ENCODE results near the gene CCDC117.

DNA sequence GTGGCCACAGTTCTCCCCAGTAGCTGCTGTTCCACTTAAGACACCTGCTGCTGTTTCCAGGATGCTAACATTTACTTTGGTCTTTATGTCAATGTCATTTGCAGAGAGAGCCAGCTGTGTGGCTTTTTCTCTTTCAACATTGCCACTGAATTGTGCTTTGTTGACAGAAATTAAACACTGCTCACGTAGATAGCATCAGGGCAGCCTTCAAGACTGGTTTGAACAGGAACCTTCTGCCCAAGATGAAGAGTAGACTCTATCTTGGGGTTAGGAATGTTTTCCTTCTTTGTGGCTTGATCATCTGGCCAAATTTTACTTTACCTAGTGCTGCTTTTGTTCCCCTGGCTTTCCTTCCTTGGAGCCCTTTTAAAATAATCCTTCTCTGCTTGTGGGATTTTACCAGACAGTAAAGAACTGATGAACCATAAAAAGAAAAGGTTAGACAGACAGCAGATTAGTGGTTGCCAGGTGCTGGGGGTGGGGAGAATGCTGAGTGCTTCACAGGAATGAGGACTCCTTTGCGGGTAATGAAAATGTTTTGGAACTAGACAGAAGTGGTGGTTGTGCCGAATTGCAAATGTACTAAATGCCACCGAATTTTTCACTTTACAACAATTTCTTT, 50.5 kb downstream of the CCDC117 start:
- TF ChIP-seq, protein P1, sequence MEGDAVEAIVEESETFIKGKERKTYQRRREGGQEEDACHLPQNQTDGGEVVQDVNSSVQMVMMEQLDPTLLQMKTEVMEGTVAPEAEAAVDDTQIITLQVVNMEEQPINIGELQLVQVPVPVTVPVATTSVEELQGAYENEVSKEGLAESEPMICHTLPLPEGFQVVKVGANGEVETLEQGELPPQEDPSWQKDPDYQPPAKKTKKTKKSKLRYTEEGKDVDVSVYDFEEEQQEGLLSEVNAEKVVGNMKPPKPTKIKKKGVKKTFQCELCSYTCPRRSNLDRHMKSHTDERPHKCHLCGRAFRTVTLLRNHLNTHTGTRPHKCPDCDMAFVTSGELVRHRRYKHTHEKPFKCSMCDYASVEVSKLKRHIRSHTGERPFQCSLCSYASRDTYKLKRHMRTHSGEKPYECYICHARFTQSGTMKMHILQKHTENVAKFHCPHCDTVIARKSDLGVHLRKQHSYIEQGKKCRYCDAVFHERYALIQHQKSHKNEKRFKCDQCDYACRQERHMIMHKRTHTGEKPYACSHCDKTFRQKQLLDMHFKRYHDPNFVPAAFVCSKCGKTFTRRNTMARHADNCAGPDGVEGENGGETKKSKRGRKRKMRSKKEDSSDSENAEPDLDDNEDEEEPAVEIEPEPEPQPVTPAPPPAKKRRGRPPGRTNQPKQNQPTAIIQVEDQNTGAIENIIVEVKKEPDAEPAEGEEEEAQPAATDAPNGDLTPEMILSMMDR (IDR thresholded peaks at IDR 0.05 in 4 of 5, conservative IDR thresholded peaks at IDR 0.05 in 1 of 5): no peak
- no peak for TF ChIP-seq POLR2A (IDR thresholded peaks at IDR 0.05)
